GM08714 (cell line): ENCODE measurements around the gene HOXD11.
A peak's percentile ranks its signal among the peaks of the same experiment; 100 is the strongest.

Experiments
- H3K4me3 ChIP-seq: fragments of 200-500 bp; sonication (Bioruptor generic); 2 replicates; pipeline ENCODE4 v1.5.1; 2014; ENCODE audit warnings: mild to moderate bottlenecking, low read length, inconsistent platforms
- ZNF274 ChIP-seq: IDR thresholded peaks from 2 replicates; pipeline ENCODE4 v1.6.1; 2012; ENCODE audit warnings: mild to moderate bottlenecking, low read depth, low read length

The HOXD11 gene

GRCh38 chr2:176106581-176107539 is at the start of gene HOXD11:
Gene HOXD11 (plus strand): TSS chr2:176107280. CDS start chr2:176107356, 76 bp downstream.
- TF ChIP-seq ZNF274: no peak
- peak within 1 kb of the TSS; percentile 30 for H3K4me3 ChIP-seq

GRCh38 chr2:176063958-176064357 is 43.1 kb upstream of the HOXD11 start:
- H3K4me3 ChIP-seq: no peak overlapping the region
- TF ChIP-seq ZNF274: no peak

GRCh38 chr2:176066645-176067588 is 40.2 kb upstream of the HOXD11 start:
- TF ChIP-seq ZNF274: no peak
- H3K4me3 ChIP-seq: no peak overlapping the region

GRCh38 chr2:176067589-176068418 is 39.3 kb upstream of the HOXD11 start:
- TF ChIP-seq ZNF274: no peak
- H3K4me3 ChIP-seq: no peak overlapping the region

GRCh38 chr2:176068419-176068832 is 38.7 kb upstream of the HOXD11 start:
- TF ChIP-seq ZNF274: no peak
- H3K4me3 ChIP-seq: no peak overlapping the region

GRCh38 chr2:176071330-176072291 is 35.5 kb upstream of the HOXD11 start:
- H3K4me3 ChIP-seq: no peak overlapping the region
- no peak for TF ChIP-seq ZNF274

GRCh38 chr2:176072292-176072669 is 34.8 kb upstream of the HOXD11 start:
- TF ChIP-seq ZNF274: no peak
- H3K4me3 ChIP-seq: no peak overlapping the region

- no peak for TF ChIP-seq ZNF274
- H3K4me3 ChIP-seq: no peak overlapping the region
Observed at GRCh38 chr2:176072951-176073904, 33.9 kb upstream of the HOXD11 start.

GRCh38 chr2:176074919-176075425 is 32.1 kb upstream of the HOXD11 start:
- no peak for TF ChIP-seq ZNF274
- H3K4me3 ChIP-seq: no peak overlapping the region

- no peak overlapping the region for H3K4me3 ChIP-seq
- TF ChIP-seq ZNF274: no peak
Observed at GRCh38 chr2:176075481-176075880, 31.6 kb upstream of the HOXD11 start.

- no peak for TF ChIP-seq ZNF274
- H3K4me3 ChIP-seq: no peak overlapping the region
Observed at GRCh38 chr2:176076063-176076462, 31.0 kb upstream of the HOXD11 start.
